Astrocyte (in vitro differentiated cells and primary cell): Measurements from ENCODE around the gene MYH11. TPM values are rescaled to one million over a fixed set of nuclear protein-coding genes. Genes with fewer than 3 reads are reported as not detected.

Experiments
- DNase-seq: peaks from one replicate; pipeline ENCODE4 v3.0.0-alpha.2; 2010; ENCODE audit warnings: low read depth
- FAIRE-seq: peaks from 2 replicates; lab custom pipeline; 2011; peaks lifted over from hg19 to GRCh38; lab: Jason Lieb, UNC
- H2AFZ ChIP-seq: 2 replicates; pipeline ENCODE4 v1.6.0; 2012; ENCODE audit warnings: low read depth, low read length, inconsistent platforms
- H3K27ac ChIP-seq: 2 replicates; pipeline ENCODE4 v1.5.1; 2011; ENCODE audit warnings: low read depth, low read length, inconsistent platforms
- H3K27me3 ChIP-seq: 2 replicates; pipeline ENCODE4 v1.6.0; 2011; ENCODE audit warnings: low read length, inconsistent platforms; ENCODE audit not compliant: insufficient read depth
- H3K36me3 ChIP-seq: 2 replicates; pipeline ENCODE4 v1.5.1; 2011; ENCODE audit warnings: low read length, inconsistent platforms; ENCODE audit not compliant: insufficient read depth
- H3K4me1 ChIP-seq: 2 replicates; pipeline ENCODE4 v1.5.1; 2011; ENCODE audit warnings: low read length, inconsistent platforms; ENCODE audit not compliant: insufficient read depth
- H3K4me2 ChIP-seq: 2 replicates; pipeline ENCODE4 v1.6.0; 2012; ENCODE audit warnings: low read length, inconsistent platforms
- H3K4me3 ChIP-seq: 2 replicates; pipeline ENCODE4 v1.5.1; 2011; ENCODE audit warnings: low read depth, mild to moderate bottlenecking, low read length, inconsistent platforms; ENCODE audit not compliant: insufficient read depth
- H3K79me2 ChIP-seq: 2 replicates; pipeline ENCODE4 v1.6.0; 2012; ENCODE audit warnings: mild to moderate bottlenecking, low read length, inconsistent platforms; ENCODE audit not compliant: insufficient read depth
- H3K9ac ChIP-seq: 2 replicates; pipeline ENCODE4 v1.6.0; 2012; ENCODE audit warnings: mild to moderate bottlenecking, low read length, inconsistent platforms
- H3K9me3 ChIP-seq: 2 replicates; pipeline ENCODE4 v1.5.1; 2012; ENCODE audit warnings: low read depth, mild to moderate bottlenecking, low read length, inconsistent platforms; ENCODE audit not compliant: insufficient read depth
- H4K20me1 ChIP-seq: 2 replicates; pipeline ENCODE4 v1.6.0; 2012; ENCODE audit warnings: low read length, inconsistent platforms; ENCODE audit not compliant: insufficient read depth
- H3K27ac Mint-ChIP-seq: one replicate; pipeline ENCODE4 v1.8.0; 2021; ENCODE audit warnings: mild to moderate bottlenecking, mixed read lengths; ENCODE audit not compliant: unreplicated experiment
- H3K27me3 Mint-ChIP-seq: one replicate; pipeline ENCODE4 v1.8.0; 2021; ENCODE audit warnings: low read depth, mixed read lengths; ENCODE audit not compliant: unreplicated experiment
- H3K36me3 Mint-ChIP-seq: one replicate; pipeline ENCODE4 v1.8.0; 2021; ENCODE audit warnings: low read depth, mixed read lengths; ENCODE audit not compliant: unreplicated experiment
- H3K4me1 Mint-ChIP-seq: one replicate; pipeline ENCODE4 v1.8.0; 2021; ENCODE audit warnings: low read depth, mixed read lengths; ENCODE audit not compliant: unreplicated experiment
- H3K4me3 Mint-ChIP-seq: one replicate; pipeline ENCODE4 v1.8.0; 2021; ENCODE audit warnings: mild to moderate bottlenecking, moderate library complexity, mixed read lengths; ENCODE audit not compliant: unreplicated experiment
- H3K9me3 Mint-ChIP-seq: one replicate; pipeline ENCODE4 v1.8.0; 2021; ENCODE audit warnings: mild to moderate bottlenecking, mixed read lengths; ENCODE audit not compliant: unreplicated experiment
- EZH2 ChIP-seq: IDR thresholded peaks from 2 replicates; pipeline ENCODE4 v1.6.1; 2012; ENCODE audit warnings: mild to moderate bottlenecking, low read length, inconsistent platforms; ENCODE audit not compliant: insufficient read depth
- total RNA-seq: library from RNA; stranded (reverse); gene quantifications from 2 replicates; pipeline ENCODE4 v1.2.1, GENCODE V29; 2021
- TF ChIP-seq, protein P1 (sequence below): IDR thresholded peaks from 2 replicates; pipeline ENCODE4 v1.5.1; 2011; ENCODE audit warnings: low read depth, mild to moderate bottlenecking, inconsistent platforms, low read length, moderate library complexity; ENCODE audit not compliant: insufficient read depth

The MYH11 gene
- total RNA-seq, 1 donor from 2014 or later, result 1.0 TPM

GRCh38 chr16:15836965-15837611, 19.7 kb downstream of the MYH11 start:
- Mint-ChIP-seq H3K9me3 (no peaks in the 10 kb centered on the region), H3K27me3 (peaks cover 20% of the 10 kb centered on the region), H3K27ac (no peak overlapping the region), H3K4me3 (no peak overlapping the region), H3K4me1 (no peaks in the 10 kb centered on the region), H3K36me3 (no peaks in the 10 kb centered on the region)
- DNase-seq, result no peak
- H3K9ac ChIP-seq, result no peak overlapping the region
- TF ChIP-seq, protein P1, sequence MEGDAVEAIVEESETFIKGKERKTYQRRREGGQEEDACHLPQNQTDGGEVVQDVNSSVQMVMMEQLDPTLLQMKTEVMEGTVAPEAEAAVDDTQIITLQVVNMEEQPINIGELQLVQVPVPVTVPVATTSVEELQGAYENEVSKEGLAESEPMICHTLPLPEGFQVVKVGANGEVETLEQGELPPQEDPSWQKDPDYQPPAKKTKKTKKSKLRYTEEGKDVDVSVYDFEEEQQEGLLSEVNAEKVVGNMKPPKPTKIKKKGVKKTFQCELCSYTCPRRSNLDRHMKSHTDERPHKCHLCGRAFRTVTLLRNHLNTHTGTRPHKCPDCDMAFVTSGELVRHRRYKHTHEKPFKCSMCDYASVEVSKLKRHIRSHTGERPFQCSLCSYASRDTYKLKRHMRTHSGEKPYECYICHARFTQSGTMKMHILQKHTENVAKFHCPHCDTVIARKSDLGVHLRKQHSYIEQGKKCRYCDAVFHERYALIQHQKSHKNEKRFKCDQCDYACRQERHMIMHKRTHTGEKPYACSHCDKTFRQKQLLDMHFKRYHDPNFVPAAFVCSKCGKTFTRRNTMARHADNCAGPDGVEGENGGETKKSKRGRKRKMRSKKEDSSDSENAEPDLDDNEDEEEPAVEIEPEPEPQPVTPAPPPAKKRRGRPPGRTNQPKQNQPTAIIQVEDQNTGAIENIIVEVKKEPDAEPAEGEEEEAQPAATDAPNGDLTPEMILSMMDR, result no peak
- no peak for TF ChIP-seq EZH2
- no peak overlapping the region for H2AFZ ChIP-seq
- no peak overlapping the region for H3K4me3 ChIP-seq
- H3K4me1 ChIP-seq, result no peaks in the 10 kb centered on the region
- no peaks in the 10 kb centered on the region for H3K36me3 ChIP-seq
- peaks cover 8% of the 10 kb centered on the region for H3K27me3 ChIP-seq
- H3K9me3 ChIP-seq, result no peaks in the 10 kb centered on the region
- no peaks in the 10 kb centered on the region for H3K79me2 ChIP-seq
- H4K20me1 ChIP-seq, result no peaks in the 10 kb centered on the region
- H3K4me2 ChIP-seq, result no peak overlapping the region
- no peak overlapping the region for H3K27ac ChIP-seq
- no peak for FAIRE-seq

DNA sequence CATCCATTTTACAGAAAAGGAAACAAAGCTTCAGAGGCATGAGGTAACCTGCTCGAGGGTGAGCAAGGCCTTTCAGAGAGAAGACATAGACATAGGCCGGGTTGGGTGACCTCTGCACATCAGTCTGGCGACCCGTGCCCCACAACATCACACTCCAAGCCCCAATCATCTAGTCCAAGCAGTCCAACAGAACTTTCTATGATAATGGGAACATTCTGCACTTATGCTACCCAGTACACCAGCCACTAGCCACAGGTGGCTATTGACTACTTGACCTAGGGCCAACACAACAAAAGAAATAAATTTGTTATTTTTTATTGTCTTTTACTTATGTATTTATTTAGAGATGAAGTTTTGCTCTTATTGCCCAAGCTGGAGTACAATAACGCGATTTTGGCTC, 20.8 kb downstream of the MYH11 start:
- Mint-ChIP-seq H3K27me3 (peaks cover 18% of the 10 kb centered on the region), H3K4me1 (no peaks in the 10 kb centered on the region), H3K4me3 (no peak overlapping the region), H3K9me3 (no peaks in the 10 kb centered on the region), H3K27ac (no peak overlapping the region), H3K36me3 (no peaks in the 10 kb centered on the region)
- Histone ChIP-seq H2AFZ (no peak overlapping the region), H3K4me3 (no peak overlapping the region), H3K79me2 (no peaks in the 10 kb centered on the region), H3K9ac (no peak overlapping the region), H3K27ac (no peak overlapping the region), H3K4me2 (no peak overlapping the region), H4K20me1 (no peaks in the 10 kb centered on the region), H3K4me1 (no peaks in the 10 kb centered on the region), H3K27me3 (peaks cover 8% of the 10 kb centered on the region), H3K36me3 (no peaks in the 10 kb centered on the region), H3K9me3 (no peaks in the 10 kb centered on the region)
- TF ChIP-seq, protein P1, result no peak
- TF ChIP-seq EZH2, result no peak
- no peak for DNase-seq
- FAIRE-seq, result no peak

- Mint-ChIP-seq H3K4me1 (no peaks in the 10 kb centered on the region), H3K27me3 (peaks cover 17% of the 10 kb centered on the region), H3K4me3 (no peak overlapping the region), H3K36me3 (no peaks in the 10 kb centered on the region), H3K9me3 (no peaks in the 10 kb centered on the region), H3K27ac (no peak overlapping the region)
- Histone ChIP-seq H3K79me2 (no peaks in the 10 kb centered on the region), H4K20me1 (no peaks in the 10 kb centered on the region), H3K4me1 (no peaks in the 10 kb centered on the region), H3K9ac (no peak overlapping the region), H3K27me3 (peaks cover 8% of the 10 kb centered on the region), H3K36me3 (no peaks in the 10 kb centered on the region), H3K9me3 (no peaks in the 10 kb centered on the region), H2AFZ (no peak overlapping the region), H3K27ac (no peak overlapping the region), H3K4me3 (no peak overlapping the region), H3K4me2 (no peak overlapping the region)
- DNase-seq (no peak), FAIRE-seq (no peak)
- TF ChIP-seq EZH2, result no peak
- TF ChIP-seq, protein P1, result no peak
Observed at GRCh38 chr16:15835136-15835878, 21.5 kb downstream of the MYH11 start.
